EL (cell line): Measurements from ENCODE around the gene GLTP.
"Not testable (repeated sequence)": the region's sequence is repeated elsewhere in the genome, so short reads cannot be mapped to it uniquely, and the experiment has no call there.

Experiments used
- DNase-seq: peaks from one replicate; pipeline ENCODE4 v3.0.0-alpha.2; 2016

GLTP gene

DNA sequence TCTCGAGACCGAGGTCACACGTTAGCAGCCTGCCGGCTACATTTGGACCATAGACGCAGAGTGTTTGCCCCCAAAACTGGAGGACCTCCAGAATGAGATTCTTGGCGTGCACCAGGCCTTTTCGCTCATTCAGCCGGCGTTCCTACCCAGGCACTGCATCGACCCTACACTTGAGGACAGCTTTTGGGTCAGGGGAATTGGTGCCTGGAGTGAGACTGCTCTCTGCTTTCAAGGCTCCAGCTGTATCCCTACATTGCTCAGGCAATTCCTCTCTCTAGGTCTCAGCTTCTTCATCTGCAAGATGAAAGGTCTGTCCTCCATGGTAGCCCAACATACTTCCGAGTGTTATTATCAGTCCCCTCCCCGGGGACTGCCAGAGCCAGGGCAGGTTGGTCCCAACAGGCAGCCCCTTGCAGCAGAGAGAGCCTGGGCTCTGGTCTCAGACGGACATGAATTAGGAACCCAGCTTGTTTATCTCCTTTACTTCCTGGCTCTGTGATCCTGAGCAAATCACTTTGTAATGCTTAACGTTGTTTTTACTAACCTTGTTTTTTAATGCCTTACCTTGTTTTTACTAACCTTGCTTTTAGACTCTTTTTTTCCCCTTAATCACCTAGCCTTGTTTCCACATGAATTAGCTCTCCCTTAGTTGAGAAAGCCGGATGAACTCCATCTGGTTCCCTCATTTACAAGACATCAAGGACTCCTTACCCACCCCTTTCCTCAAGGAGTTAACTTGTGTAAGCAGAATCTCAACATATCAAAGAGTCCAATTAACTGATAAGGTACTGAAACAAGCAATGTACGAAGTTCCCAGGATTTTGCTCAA, 20.6 kb upstream of the GLTP start:
- peak; percentile 26 for DNase-seq

DNA sequence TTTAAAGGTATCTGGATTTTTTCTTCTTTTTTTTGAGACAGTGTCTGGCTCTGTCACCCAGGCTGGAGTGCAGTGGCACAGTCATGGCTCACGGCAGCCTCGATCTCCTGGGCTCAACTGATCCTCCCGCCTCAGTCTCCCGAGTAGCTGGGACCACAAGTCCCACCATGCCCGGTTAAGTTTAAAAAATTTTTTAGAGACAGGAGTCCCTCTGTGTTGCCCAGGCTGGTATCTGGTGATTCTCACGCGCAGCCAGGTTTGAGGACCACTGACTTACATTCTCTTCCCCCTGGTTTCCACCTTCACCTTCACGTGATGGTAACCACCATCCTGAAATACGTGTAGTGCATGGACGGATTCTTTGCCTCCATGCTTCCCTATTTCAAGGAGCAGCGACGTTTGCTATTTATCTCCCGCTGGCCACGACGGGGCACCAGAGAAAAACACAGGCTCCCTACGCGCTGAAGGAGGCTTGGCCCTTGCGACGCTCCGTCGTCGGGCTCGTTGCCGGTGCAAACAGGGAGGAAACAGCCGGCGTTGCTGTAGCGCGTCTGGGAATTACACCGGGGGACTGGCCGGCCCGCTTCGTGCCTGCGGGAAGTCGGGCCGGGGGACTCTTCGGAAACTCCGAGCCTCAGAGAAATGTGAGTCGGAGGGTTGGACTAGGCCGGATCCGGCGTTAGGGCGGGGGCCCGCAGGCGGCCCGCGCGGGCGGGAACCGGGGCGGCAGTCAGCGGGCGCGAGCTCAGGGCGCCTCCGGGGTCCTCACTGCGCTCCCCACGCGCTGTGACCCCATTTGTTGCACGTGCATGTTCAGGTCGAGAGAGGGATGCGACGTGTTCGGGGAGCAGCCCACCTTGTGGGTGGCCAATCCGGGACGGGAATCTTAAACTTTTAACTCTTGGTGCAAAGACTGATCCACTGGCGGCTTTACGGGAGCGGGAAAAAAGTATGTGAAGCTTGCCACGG, 19.7 kb upstream of the GLTP start, which contains the start of gene TCHP:
Gene TCHP (plus strand): TSS at position 492 of the 969 bp plus-strand sequence. CDS start 2,753 bp downstream, outside the sequence.
- DNase-seq: peak; percentile 86

DNA sequence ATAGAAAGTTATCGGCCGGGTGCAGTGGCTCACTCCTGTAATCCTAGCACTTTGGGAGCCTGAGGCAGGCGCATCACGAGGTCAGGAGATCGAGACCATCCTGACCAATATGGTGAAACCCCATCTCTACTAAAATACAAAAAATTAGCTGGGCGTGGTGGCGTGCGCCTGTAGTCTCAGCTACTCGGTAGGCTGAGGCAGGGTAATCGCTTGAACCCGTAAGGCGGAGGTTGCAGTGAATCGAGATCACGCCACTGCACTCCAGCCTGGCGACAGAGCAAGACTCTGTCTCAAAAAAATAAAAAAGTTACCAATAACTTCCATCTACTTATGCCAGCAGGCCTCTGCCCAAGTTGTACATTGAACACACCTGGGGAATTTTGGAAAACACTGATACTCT, 19.0 kb upstream of the GLTP start:
- not testable (repeated sequence) for DNase-seq

DNA sequence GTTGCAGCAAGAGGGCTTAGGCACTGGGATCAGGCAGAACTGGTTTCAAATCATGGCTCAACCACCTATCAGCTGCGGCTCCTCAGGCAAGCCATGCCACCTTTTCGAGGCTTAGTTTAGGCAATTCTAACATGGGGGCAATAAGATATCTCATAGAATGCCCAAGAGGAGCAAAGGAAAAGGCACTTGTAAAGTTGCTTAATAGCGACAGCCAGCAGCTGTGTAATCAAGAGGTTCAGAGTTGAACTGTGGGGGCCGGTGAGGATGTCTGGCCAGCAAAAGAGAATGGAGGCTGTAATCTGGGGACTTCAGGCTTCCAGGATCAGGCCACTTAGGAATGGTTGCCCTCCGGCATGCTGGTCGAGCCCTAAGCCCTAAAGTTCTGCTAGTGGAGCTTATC, 16.7 kb upstream of the GLTP start:
- no peak for DNase-seq

DNA sequence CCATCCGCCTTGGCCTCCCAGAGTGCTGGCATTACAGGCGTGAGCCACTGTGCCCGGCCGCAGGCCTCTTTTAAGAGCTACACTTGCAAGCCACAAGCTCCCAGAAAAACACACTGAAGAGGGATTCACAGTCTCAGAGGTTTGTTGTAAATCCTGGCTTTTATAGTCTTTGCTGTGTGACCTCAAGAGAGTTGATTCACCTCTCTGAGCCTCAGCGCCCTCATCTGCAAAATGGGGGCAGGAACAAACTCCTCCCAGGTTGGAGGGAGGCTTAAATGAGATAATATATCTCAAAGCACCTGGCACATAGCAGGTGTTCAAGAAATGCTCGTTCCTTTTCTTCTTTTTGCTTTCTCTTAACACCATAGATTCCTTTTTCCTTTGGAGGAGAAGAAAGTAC, 15.8 kb upstream of the GLTP start:
- no peak for DNase-seq

DNA sequence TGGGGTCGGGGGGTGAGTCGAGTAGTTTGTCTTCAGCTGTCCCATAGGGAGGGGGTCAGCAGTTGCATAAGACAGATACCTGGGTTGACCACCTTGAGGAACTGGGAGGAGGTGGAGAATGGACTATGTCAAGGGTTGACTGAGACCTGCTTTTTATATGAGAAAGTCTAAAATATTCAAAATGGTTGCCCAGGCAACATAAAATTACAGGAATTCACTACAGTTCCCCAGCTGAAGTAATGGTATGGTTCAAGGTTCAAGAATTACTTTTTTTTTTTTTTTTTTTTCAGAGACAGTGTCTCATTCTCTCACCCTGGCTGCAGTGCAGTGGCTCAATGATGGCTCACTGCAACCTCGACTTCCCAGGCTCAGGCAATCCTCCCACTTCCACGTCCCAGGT, 14.6 kb upstream of the GLTP start:
- no peak for DNase-seq

DNA sequence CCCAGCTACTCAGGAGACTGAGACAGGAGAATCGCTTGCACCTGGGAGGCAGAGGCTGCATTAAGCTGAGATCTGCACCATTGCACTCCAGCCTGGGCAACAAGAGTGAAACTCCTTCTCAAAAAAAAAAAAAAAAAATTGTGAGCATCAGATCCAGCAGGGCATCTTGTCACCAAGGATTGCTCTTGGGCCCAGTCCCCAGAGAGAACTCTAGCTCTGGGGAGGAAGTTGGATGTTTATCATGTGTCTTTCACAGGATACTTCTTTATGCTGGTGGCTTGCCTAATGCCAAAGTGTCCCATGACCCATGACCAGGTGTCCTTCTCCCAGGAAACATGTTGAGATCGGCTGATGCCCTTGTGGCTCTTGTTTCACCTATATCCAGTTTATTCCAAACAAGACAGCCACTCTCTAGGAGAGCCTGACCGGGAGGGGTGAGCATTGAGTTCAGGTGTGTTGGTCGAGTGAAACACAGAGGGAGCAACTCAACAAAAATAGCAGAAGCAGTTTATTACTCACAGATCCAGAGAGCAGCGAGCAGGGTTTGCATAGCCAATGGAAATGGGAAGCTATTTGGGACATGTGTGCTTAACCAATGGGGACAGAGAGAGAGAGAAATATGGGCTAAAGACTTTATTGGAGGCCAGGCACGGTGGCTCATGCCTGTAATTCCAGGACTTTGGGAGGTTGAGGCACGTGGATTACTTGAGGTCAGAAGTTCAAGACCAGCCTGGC, 13.1 kb upstream of the GLTP start:
- DNase-seq: no peak

DNA sequence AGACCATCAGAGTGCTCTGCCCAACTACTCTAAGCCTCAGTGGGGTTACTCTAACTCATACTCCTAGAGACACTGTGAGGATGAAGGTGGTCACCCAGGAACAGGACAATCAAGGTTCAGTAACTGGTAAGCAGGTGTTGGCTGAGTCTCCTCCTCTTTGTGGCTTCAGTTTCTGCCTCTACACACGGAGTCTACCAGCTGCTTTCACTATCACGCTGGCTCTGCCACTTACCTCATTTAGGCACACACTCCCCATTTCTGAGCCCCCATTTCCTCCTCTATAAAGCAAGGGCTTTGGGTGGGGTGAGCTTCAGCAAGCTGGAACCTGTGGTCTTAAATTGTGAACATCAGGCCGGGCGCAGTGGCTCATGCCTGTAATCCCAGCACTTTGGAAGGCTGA, 12.4 kb upstream of the GLTP start:
- DNase-seq: no peak

DNA sequence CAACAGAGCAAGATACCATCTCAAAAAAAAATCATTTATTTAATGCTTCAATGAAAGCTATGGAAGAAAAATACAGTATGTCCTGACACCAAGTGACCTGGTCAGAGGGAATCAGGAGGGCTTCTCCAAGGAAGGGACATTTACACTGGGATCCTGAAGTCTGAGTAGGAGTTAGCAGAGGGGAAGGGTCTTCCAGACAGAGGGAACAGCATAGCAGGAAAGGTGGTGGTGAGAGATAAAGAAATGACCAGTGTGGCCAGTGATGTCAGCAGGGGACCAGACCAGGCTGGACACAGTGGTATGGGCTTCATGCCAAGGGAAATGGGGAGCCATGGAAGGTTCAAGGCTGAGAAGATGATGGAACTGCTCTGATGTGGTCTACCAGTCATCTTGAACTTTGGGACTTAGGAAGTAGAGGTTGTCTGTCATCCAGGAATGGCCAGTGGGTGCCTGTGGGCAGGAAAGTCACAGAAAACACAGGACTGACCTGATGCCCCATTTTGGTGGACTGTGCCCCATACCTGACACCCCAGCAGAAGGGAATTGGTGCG, 11.9 kb upstream of the GLTP start:
- DNase-seq: no peak

DNA sequence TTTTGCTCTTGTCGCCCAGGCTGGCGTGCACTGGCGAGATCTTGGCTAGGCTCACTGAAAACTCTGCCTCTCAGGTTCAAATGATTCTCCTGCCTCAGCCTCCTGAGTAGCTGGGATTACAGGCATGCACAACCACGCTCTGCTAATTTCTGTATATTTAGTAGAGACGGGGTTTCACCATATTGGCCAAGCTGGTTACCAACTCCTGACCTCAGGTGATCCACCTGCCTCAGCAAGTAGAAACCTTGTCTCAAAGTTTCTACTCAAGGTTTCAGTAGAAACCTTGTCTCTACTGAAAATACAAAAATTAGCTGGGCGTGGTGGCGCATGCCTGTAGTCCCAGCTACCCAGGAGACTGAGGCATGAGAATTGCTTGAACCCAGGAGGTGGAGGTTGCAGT, 11.4 kb upstream of the GLTP start:
- not testable (repeated sequence) for DNase-seq

DNA sequence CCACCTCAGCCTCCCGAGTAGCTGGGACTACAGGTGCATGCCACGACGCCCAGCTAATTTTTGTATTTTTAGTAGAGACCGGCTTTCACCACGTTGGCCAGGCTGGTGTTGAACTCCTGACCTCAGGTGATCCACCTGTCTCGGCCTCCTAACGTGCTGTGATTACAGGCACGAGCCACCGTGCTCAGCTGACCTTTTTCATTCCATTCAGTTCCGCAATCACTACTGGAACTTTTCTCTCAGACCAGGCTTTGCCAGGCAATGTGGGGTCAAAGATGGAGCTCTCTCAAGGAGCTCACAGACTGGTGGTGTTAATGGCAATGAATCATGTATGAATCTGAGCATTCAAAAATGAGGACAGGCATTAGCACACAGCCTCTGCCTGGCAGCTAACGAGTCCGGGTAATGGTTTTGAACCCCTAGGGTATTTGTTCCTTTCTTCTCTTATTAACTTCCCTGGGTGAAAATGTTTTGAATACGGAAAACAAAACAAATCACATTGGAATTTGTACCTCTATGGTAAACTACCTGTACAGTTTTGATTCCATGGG, 10.4 kb upstream of the GLTP start:
- no peak for DNase-seq

DNA sequence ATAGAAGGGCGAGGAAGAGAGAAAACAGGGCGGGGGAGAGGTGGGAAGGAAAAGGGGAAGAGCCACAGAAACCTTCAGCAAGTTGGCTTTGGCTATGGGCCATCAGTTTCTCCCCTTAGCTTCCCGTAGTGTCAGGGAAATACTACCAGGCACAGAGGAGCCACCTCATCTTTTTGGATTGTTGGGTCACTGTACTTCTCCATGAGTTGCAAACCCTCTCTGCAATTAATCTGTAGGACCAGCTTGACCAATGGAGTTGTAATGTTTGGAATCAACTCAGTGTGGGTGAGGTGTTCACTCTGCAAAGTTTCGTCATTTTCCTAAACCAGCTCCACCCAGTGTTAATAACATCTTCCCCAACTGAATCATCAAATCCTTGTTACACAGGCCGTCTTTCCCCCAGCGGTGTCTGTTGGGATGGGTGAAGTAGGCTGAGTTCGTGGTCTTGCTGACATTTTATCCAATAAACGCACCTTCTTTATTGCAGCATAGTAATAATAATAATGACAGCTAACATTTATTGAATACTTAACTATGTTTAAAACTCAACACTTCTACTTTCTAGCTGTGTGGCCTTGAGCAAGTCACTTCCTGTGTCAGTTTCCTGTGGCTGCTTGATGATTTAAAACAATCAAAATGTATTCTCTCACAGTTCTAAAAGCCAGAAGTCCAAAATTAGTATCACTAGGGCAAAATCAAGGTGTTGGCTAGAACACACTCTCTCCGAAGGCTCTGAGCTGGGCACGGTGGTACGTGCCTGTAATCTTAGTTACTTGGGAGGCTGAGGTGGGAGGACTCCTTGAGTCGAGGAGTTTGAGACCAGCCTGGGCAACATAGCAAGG, 8.1 kb upstream of the GLTP start:
- DNase-seq: peak; percentile 97

DNA sequence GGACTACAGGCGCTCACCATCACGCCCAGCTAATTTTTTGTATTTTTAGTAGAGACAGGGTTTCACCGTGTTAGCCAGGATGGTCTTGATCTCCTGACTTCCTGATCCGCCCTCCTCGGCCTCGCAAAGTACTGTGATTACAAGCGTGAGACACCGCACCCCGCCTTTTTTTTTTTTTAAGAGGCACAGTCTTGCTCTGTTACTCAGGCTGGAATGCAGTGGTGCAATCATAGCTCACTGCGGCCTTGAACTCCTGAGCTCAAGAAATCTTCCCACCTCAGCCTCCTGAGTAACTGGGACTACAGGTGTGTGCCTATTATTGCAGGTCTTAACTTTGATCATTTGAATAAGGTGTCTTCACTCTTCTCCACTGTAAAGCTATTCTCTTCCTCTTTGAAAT, 5.3 kb upstream of the GLTP start:
- no peak for DNase-seq

DNA sequence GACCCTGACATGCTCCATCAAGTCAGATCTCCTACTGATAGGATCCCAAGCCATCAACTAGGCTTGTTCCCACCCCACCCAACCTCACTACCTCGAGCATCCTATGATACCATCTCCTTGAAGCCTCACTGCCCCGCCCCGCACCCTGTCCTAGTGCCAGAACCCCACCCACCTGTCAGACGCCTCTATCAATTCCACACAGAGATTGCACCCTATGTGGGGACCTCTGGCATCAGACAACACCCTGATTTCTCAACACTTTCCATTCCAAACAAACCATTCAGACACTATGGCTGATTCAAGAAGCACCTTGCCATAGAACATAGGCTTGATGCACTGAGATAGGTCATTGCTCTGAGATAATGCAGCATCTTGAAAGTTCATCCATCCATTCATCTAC, 3.1 kb upstream of the GLTP start:
- DNase-seq: no peak

DNA sequence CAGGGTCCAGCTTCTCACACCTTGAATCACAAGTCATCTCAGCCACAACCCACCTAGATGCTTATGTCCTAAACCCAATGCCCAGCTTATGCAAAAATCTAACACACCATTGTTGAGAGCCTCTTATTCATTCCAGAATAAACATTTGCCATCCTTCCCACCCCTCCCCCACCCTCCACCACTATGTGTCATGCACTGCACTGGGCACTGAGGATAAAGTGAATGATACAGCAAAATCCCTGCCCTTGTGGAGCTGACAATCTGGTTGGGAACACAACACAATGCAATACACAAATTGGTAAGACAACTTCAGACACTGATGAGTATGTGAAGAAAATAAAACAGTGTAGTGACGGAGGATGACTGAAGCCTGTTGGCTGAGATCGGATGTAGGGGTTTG, 1.4 kb upstream of the GLTP start:
- DNase-seq: no peak

DNA sequence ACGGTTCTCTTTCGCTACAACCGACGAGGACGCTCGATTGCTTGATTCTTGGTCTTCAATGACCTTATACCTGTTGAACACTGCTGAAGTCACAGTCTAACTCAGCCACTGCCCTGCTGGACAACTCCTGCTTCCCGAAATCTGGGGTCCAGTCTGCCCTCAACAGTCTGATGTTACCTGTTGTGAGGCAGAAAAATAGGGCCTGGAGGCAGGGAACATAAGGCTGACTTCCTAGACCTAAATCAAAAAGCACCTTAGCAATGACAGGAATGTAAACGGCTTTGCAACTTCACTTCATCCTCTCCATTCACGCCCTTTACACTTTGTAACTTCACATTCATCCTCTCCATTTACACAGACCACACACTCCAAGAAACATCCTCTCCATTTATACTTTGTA, 597 bp upstream of the GLTP start:
- DNase-seq: peak; percentile 13

DNA sequence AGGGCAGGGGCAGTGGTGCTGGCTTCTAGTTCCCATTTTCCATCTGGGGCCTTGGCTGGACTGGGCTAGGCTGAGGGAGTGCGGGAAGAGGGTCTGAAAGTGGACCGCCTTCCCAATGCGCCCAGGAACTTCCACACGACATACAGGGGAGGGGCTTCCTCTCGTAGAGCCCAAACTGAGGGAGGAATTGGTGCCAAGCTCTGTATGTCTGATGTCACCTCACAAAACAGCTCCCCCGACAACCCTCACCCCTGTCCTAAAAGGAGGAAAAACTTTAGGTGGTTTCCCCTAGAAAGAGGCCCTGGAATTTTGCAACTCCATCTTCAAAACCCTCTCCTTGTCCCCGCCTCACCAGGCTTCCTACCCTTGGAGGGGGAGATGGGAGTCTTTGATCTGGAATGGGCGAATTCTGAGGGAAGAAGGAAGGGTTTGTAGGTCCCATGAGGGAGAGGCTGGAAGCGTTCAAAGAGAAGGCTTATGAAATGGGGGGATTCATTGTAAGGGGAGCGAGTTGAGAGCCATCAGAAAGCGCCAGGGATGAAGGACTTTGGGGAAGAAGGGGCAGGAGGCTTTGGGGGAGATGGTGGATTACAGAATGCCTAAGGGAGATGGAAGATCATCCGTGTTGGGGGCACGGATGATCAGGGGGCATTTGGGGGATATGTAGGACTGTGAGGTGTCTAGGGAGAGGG, 844 bp downstream of the GLTP start:
- DNase-seq: peak; percentile 36

DNA sequence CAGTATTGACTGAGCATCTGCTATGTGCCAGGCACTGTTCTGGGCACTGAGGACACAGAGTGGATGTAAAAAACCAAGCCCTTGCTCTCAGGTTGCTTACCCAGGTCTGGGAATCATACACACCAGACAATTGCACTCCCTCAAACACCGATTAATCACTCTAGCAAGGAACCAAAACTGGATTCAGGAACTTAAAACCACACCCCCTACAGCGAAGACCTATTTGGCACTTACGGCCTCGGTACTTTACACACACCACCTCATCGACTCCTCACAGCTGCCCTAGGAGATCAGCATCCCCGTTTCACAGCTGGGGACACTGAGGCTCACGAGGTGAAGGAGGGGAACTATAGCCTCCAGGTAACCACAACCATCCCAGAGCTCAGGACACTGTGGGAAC, 1.6 kb downstream of the GLTP start:
- DNase-seq: no peak

DNA sequence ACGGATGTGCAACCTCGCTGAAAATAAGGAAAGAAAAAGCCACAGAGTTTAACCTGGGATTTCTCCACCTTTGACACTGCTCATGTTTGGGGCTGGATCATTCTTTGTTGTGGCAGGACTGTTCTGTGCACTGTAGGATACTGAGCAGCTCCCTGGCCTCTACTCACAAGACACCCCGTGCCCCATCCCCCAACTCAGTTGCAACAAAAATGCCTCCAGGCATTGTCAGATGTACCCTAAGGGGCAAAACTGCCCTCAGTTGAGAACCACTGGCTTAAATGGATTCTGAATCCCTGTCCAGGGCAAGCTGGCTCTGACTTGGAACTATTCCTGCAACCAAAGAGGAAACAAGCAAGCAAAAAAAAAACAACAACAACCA, 2.1 kb downstream of the GLTP start:
- DNase-seq: no peak

DNA sequence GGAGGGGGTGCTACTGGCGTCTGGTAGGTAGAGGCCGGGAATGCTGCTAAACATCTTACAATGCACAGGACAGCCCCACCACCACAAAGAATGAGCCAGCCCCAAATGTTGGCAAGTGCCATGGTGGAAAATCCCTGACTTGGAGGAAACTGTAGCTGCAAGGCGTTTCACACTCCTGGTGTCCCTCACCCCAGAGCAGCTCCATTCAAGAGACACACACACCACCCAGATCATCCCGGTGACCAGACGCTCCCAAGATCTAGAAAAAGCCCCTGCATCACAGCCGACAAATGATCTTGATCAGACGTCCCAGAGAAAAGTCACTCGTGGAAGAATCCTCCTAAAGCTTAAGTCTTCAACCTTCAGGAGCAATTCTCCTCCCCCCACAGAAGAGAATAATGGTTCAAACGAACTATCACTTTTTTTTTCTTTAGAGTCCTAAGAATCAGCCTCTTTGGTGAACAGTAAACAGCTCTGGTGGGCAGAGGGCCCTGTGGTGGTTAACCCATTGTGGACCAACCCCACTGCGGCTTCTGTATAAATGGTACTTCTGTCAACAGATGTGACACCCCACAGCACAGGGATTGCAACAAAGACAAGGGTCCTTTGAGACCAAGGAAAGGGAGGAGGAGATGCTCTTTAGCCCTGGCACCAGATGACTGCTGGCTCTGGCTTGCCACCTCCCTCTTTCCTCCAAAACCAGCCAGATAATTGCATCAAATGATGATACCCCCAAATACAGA, 2.7 kb downstream of the GLTP start:
- DNase-seq: no peak
